CD14-positive monocyte (primary cell): ENCODE measurements around the gene SH3BP4. TPM values are rescaled to one million over a fixed set of nuclear protein-coding genes. Genes with fewer than 3 reads are reported as not detected.

Experiments used
- DNase-seq, 3 donors: peaks; one replicate each; pipeline ENCODE4 v3.0.0-alpha.2; 2011 to 2022
- H2AFZ ChIP-seq: 2 replicates; pipeline ENCODE4 v1.6.0; 2012; ENCODE audit warnings: mild to moderate bottlenecking, low read depth, low read length, inconsistent platforms; ENCODE audit not compliant: insufficient read depth, poor library complexity, severe bottlenecking
- H3K27ac ChIP-seq, 2 donors: 1 replicate in 1 of 2; 2 replicates in 1 of 2; pipeline ENCODE4 v1.5.1; 2012 to 2013; ENCODE audit warnings: low read length in 2 of 2, control low read depth in 1 of 2, inconsistent platforms in 1 of 2, low read depth in 1 of 2, mild to moderate bottlenecking in 1 of 2
- H3K27me3 ChIP-seq, 2 donors: one replicate each; pipeline versions ENCODE4 v1.6.0 to v1.6.1; 2011 to 2013; ENCODE audit warnings: low read length in 2 of 2; ENCODE audit not compliant: control insufficient read depth in 2 of 2, insufficient read depth in 2 of 2
- H3K36me3 ChIP-seq, 2 donors: replicated peaks in 1 of 2; 1 replicate in 1 of 2; 2 replicates in 1 of 2; pipeline versions ENCODE4 v1.5.1 to v1.6.1; 2012 to 2013; ENCODE audit warnings: low read length in 2 of 2, control low read depth in 1 of 2, inconsistent platforms in 1 of 2, mild to moderate bottlenecking in 1 of 2; ENCODE audit not compliant: insufficient read depth in 2 of 2, control insufficient read depth in 1 of 2
- H3K4me1 ChIP-seq, 2 donors: 1 replicate in 1 of 2; 2 replicates in 1 of 2; pipeline versions ENCODE4 v1.5.1 to v1.6.1; 2012 to 2013; ENCODE audit warnings: low read length in 2 of 2, control low read depth in 1 of 2, inconsistent platforms in 1 of 2, mild to moderate bottlenecking in 1 of 2, moderate library complexity in 1 of 2; ENCODE audit not compliant: insufficient read depth in 2 of 2, control insufficient read depth in 1 of 2
- H3K4me2 ChIP-seq: replicated peaks from 2 replicates; pipeline ENCODE3; 2012; ENCODE audit warnings: low read length, moderate library complexity, mild to moderate bottlenecking; ENCODE audit not compliant: poor library complexity, severe bottlenecking; ENCODE audit errors: extremely low read depth
- H3K4me3 ChIP-seq, 3 experiments: fragments of 200-600 bp in 1 of 3; sonication (generic) in 1 of 3; replicated peaks in 1 of 3; 1 replicate in 2 of 3; 2 replicates in 1 of 3; pipeline ENCODE4 v1.5.1; 2011 to 2013; ENCODE audit warnings: low read length in 3 of 3, mild to moderate bottlenecking in 3 of 3, control low read depth in 2 of 3, low read depth in 2 of 3, inconsistent platforms in 1 of 3, moderate library complexity in 1 of 3
- H3K79me2 ChIP-seq: 2 replicates; pipeline ENCODE4 v1.6.0; 2012; ENCODE audit warnings: mild to moderate bottlenecking, control low read depth, inconsistent platforms, low read length, moderate library complexity; ENCODE audit not compliant: insufficient read depth
- H3K9ac ChIP-seq: 2 replicates; pipeline ENCODE4 v1.6.0; 2017; ENCODE audit warnings: low read length, mild to moderate bottlenecking; ENCODE audit not compliant: insufficient read depth, poor library complexity, severe bottlenecking
- H3K9me3 ChIP-seq, 2 donors: replicated peaks in 1 of 2; 1 replicate in 1 of 2; 2 replicates in 1 of 2; pipeline versions ENCODE4 v1.5.1 to v1.6.1; 2012 to 2013; ENCODE audit warnings: low read length in 2 of 2, control low read depth in 1 of 2; ENCODE audit not compliant: control insufficient read depth in 1 of 2, insufficient read depth in 1 of 2
- H4K20me1 ChIP-seq: 2 replicates; pipeline ENCODE4 v1.6.0; 2012; ENCODE audit warnings: mild to moderate bottlenecking, low read length, control low read depth, moderate library complexity; ENCODE audit not compliant: insufficient read depth
- H3K27ac Mint-ChIP-seq, 7 donors: one replicate each; pipeline ENCODE4 v1.8.0; 2020; ENCODE audit warnings: mild to moderate bottlenecking in 7 of 7, mixed read lengths in 7 of 7, moderate library complexity in 6 of 7, inconsistent platforms in 2 of 7
- H3K27me3 Mint-ChIP-seq, 3 donors: one replicate each; pipeline ENCODE4 v1.8.0; 2021 to 2022; ENCODE audit warnings: low read depth in 3 of 3, mild to moderate bottlenecking in 3 of 3, mixed read lengths in 3 of 3, moderate library complexity in 3 of 3, inconsistent platforms in 1 of 3
- H3K36me3 Mint-ChIP-seq, 2 donors: one replicate each; pipeline ENCODE4 v1.8.0; 2020; ENCODE audit warnings: mixed read lengths in 2 of 2, inconsistent platforms in 1 of 2, mild to moderate bottlenecking in 1 of 2
- H3K4me1 Mint-ChIP-seq: one replicate; pipeline ENCODE4 v1.8.0; 2020; ENCODE audit warnings: mild to moderate bottlenecking, mixed read lengths
- H3K4me3 Mint-ChIP-seq, 2 donors: one replicate each; pipeline ENCODE4 v1.8.0; 2020; ENCODE audit warnings: mild to moderate bottlenecking in 2 of 2, mixed read lengths in 2 of 2, moderate library complexity in 1 of 2
- H3K9me3 Mint-ChIP-seq, 7 donors: one replicate each; pipeline ENCODE4 v1.8.0; 2020 to 2022; ENCODE audit warnings: mixed read lengths in 7 of 7, mild to moderate bottlenecking in 6 of 7, moderate library complexity in 6 of 7, inconsistent platforms in 2 of 7
- CTCF ChIP-seq: fragments of 200-600 bp; IDR thresholded peaks from one replicate; pipeline ENCODE4 v1.8.0; 2022; ENCODE audit warnings: antibody characterized with exemption, mild to moderate bottlenecking
- WGBS: methylation state at CpG from one replicate; pipeline ENCODE4 v1.1.5; 2013; ENCODE audit warnings: missing lambda C conversion rate; ENCODE audit not compliant: insufficient coverage; 5-methylcytosine and 5-hydroxymethylcytosine counted together
- intact Hi-C, 2 donors: fragments of 100-400 bp; cut with micrococcal nuclease; formaldehyde crosslinking; loops; one replicate each; pipeline versions ENCODE4 v1.15.0 to v1.15.1; 2023
- polyA plus RNA-seq, 3 donors: library from polyadenylated mRNA; depleted of rRNA in 1 of 3; unstranded in 2 of 3; stranded (reverse) in 1 of 3; fragments of 300-500 nt in 2 of 3; fragments of >200 nt in 1 of 3; fragmentation: Illumina TruSeq in 2 of 3; gene quantifications; 1 replicate in 2 of 3; 2 replicates in 1 of 3; pipeline ENCODE4 v1.2.3, GENCODE V29; 2012 to 2021

The SH3BP4 gene
- polyA plus RNA-seq, 3 donors, result 0.66 to 1.6 (median 1.3) TPM

GRCh38 chr2:234913208-234913626, 38.6 kb upstream of the SH3BP4 start:
- no peak overlapping the region for H3K27ac Mint-ChIP-seq
- H3K27me3 Mint-ChIP-seq, result peaks cover 0 to 4% (median 3%) of the 10 kb centered on the region in 3 donors
- no peaks in the 10 kb centered on the region for H3K9me3 ChIP-seq
- H4K20me1 ChIP-seq, result no peaks in the 10 kb centered on the region
- peaks cover 0 to 3% (median 0%) of the 10 kb centered on the region in 7 donors for H3K9me3 Mint-ChIP-seq
- no peaks in the 10 kb centered on the region for H3K27me3 ChIP-seq
- H3K36me3 Mint-ChIP-seq, result no peaks in the 10 kb centered on the region
- intact Hi-C loops, result no loop called here
- DNase-seq, result no peak
- no peak overlapping the region for H3K4me2 ChIP-seq
- H3K36me3 ChIP-seq, result no peaks in the 10 kb centered on the region
- H3K27ac ChIP-seq, result no peak overlapping the region
- H3K4me1 Mint-ChIP-seq, result no peaks in the 10 kb centered on the region
- no peak overlapping the region for H3K4me3 ChIP-seq
- WGBS, result 97% methylated on average over 5 of the region's 5 CpGs
- H2AFZ ChIP-seq, result no peak overlapping the region
- H3K79me2 ChIP-seq, result no peaks in the 10 kb centered on the region
- no peaks in the 10 kb centered on the region for H3K4me1 ChIP-seq
- H3K4me3 Mint-ChIP-seq, result no peak overlapping the region
- TF ChIP-seq CTCF, result no peak
- no peak overlapping the region for H3K9ac ChIP-seq

GRCh38 chr2:234914371-234915154, 37.3 kb upstream of the SH3BP4 start:
- intact Hi-C loops, result no loop called here
- no peaks in the 10 kb centered on the region for H3K36me3 ChIP-seq

More at GRCh38 chr2:234914371-234915154, 37.3 kb upstream of the SH3BP4 start:
- no peaks in the 10 kb centered on the region for H3K9me3 ChIP-seq
- Mint-ChIP-seq H3K4me1 (no peaks in the 10 kb centered on the region), H3K4me3 (no peak overlapping the region), H3K27me3 (peaks cover 0 to 3% (median 1%) of the 10 kb centered on the region in 3 donors), H3K36me3 (no peaks in the 10 kb centered on the region), H3K27ac (no peak overlapping the region), H3K9me3 (peaks cover 0 to 3% (median 0%) of the 10 kb centered on the region in 7 donors)
- H2AFZ ChIP-seq, result no peak overlapping the region
- no peaks in the 10 kb centered on the region for H4K20me1 ChIP-seq
- no peak overlapping the region for H3K4me3 ChIP-seq
- H3K9ac ChIP-seq, result no peak overlapping the region
- H3K27me3 ChIP-seq, result no peaks in the 10 kb centered on the region
- no peaks in the 10 kb centered on the region for H3K4me1 ChIP-seq
- 95% methylated on average over 3 of the region's 9 CpGs for WGBS
- no peak for TF ChIP-seq CTCF
- H3K79me2 ChIP-seq, result no peaks in the 10 kb centered on the region
- no peak overlapping the region for H3K4me2 ChIP-seq
- DNase-seq, result no peak
- no peak overlapping the region for H3K27ac ChIP-seq
